ENCODE measurements around the gene ORC4. TPM values are rescaled to one million over a fixed set of nuclear protein-coding genes. Genes with fewer than 3 reads are reported as not detected.
A peak's percentile ranks its signal among the peaks of the same experiment; 100 is the strongest.

Gene ORC4
- total RNA-seq, result 25.7 TPM

DNA sequence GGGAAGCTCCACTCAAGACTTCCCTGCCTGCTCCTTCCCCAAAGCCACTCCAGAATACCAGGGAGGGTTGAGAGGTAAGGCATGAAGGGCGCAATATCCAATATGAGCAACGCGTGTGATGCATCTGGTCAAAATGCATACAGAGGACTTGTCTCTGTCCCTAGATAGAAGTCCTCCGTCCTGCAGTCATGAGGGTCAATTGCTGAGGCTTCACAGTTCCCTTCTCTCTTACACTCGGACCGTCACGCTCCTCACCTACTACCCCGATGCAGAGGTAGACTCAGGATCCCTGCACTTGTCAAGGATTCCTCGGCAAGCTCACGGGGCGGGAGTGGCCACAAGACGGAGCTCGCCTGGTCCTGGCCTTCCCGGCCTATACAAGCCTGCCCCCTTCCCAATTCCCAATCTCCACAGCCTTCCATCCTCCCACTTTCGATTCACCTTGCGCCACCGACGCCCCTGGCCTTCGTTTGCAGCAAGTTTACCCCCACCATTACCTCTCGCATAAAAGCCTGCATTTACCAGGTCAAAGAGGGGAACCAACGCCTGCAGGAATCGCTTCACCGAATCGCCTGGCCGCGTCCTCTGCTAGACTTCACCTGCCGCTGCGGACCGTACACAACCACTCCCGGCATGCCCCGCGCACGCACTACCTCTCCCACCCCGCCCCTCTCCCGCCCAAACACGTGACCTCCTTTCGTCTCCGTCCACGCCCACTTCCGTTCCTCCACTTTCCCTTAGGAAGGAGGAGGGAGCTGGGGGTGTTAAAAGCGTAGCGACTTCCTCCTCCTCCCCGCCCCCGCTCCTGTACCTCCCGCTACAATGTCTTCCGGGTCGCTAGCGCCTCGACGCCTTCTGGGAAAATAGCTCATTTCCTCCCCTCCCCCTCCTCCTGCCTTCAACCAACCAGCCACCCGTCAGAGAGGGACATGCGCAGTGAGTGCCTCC lies at the start of gene ORC4:
Gene ORC4, minus strand, starts transcription at position 627 of the 948 bp plus-strand sequence. CDS start 44,779 bp downstream, outside the sequence.
- Histone ChIP-seq H3K4me3 (ENCODE audit: low read length) (peak within 1 kb of the TSS; percentile 94), H3K4me1 (ENCODE audit: insufficient read depth, low read length) (peaks cover 21% of the 10 kb centered on the region), H3K27me3 (ENCODE audit: insufficient read depth, low read length) (no peaks in the 10 kb centered on the region), H3K9me3 (ENCODE audit: low read depth, low read length) (no peaks in the 10 kb centered on the region)

- H3K4me3 ChIP-seq (ENCODE audit: low read length), result no peak overlapping the region
- H3K9me3 ChIP-seq (ENCODE audit: low read depth, low read length), result no peaks in the 10 kb centered on the region
- no peaks in the 10 kb centered on the region for H3K4me1 ChIP-seq (ENCODE audit: insufficient read depth, low read length)
- H3K27me3 ChIP-seq (ENCODE audit: insufficient read depth, low read length), result no peaks in the 10 kb centered on the region
These were observed 47.3 kb upstream of the ORC4 start for GRCh38 chr2:148067801-148068200.

DNA sequence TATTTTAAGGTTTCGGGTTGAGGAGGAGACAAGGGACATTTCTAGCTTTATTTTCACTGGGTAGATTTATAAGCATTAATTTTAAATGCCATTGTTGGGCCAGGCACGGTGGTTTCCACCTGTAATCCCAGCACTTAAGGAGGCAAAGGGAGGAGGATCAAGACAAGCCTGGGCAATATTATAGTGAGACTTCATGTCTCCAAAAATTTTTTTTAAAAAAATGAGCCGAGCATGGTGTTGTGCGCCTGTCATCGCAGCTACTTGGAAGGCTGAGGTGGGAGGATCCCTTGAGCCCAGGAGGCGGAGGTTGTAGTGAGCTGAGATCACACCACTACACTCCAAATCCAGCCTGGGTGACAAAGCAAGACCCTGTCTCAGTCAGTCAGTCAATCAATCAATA lies 45.4 kb upstream of the ORC4 start:
- no peaks in the 10 kb centered on the region for H3K27me3 ChIP-seq (ENCODE audit: insufficient read depth, low read length)
- H3K9me3 ChIP-seq (ENCODE audit: low read depth, low read length), result no peaks in the 10 kb centered on the region
- no peaks in the 10 kb centered on the region for H3K4me1 ChIP-seq (ENCODE audit: insufficient read depth, low read length)
- H3K4me3 ChIP-seq (ENCODE audit: low read length), result no peak overlapping the region

DNA sequence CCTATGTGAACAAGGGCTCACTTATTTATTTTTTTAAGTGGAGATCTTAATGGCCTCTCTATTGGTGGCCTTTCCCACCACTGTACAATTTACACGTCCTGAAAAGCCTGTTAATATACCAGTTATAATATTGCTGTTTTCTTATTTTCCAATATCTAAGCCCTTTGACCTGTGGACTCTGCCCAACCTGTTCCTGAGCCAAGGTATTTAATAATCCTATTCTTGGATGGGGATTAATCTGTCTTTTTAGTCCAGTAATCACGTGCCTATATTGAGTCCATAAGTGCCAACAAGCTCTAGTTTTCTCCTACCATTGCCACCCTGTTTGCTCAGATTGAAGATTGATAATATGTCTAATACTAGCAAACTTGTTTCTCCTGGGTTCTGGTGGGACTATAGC lies 43.1 kb upstream of the ORC4 start:
- Histone ChIP-seq H3K27me3 (ENCODE audit: insufficient read depth, low read length) (no peaks in the 10 kb centered on the region), H3K4me3 (ENCODE audit: low read length) (no peak overlapping the region), H3K4me1 (ENCODE audit: insufficient read depth, low read length) (no peaks in the 10 kb centered on the region), H3K9me3 (ENCODE audit: low read depth, low read length) (no peaks in the 10 kb centered on the region)

- no peak overlapping the region for H3K4me3 ChIP-seq (ENCODE audit: low read length)
- H3K27me3 ChIP-seq (ENCODE audit: insufficient read depth, low read length), result no peaks in the 10 kb centered on the region
- no peaks in the 10 kb centered on the region for H3K9me3 ChIP-seq (ENCODE audit: low read depth, low read length)
- H3K4me1 ChIP-seq (ENCODE audit: insufficient read depth, low read length), result no peaks in the 10 kb centered on the region
These were observed 38.1 kb upstream of the ORC4 start for GRCh38 chr2:148058641-148059040.

DNA sequence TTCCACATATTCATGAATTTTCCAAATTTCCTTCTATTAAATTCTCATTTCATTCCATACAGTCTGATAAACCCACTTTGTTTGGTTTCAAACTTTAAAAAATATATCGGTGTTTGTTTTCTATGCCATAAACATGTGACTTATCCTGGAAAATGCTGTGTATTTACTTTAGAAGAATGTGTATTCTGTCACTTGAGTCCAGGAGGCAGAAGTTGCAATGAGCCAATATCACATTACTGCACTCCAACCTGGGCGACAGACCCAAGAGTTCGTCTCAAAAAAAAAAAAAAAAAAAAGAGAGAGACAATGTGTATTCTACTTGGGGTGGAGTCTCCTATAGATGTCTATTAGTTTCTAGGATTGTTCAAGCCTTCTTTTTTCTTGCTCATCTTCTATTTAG lies 32.1 kb upstream of the ORC4 start:
- no peak overlapping the region for H3K4me3 ChIP-seq (ENCODE audit: low read length)
- no peaks in the 10 kb centered on the region for H3K27me3 ChIP-seq (ENCODE audit: insufficient read depth, low read length)
- no peaks in the 10 kb centered on the region for H3K9me3 ChIP-seq (ENCODE audit: low read depth, low read length)
- H3K4me1 ChIP-seq (ENCODE audit: insufficient read depth, low read length), result peaks cover 6% of the 10 kb centered on the region

- Histone ChIP-seq H3K9me3 (ENCODE audit: low read depth, low read length) (no peaks in the 10 kb centered on the region), H3K4me3 (ENCODE audit: low read length) (no peak overlapping the region), H3K4me1 (ENCODE audit: insufficient read depth, low read length) (peaks cover 6% of the 10 kb centered on the region), H3K27me3 (ENCODE audit: insufficient read depth, low read length) (no peaks in the 10 kb centered on the region)
These were observed 28.7 kb upstream of the ORC4 start for GRCh38 chr2:148049284-148049683.

DNA sequence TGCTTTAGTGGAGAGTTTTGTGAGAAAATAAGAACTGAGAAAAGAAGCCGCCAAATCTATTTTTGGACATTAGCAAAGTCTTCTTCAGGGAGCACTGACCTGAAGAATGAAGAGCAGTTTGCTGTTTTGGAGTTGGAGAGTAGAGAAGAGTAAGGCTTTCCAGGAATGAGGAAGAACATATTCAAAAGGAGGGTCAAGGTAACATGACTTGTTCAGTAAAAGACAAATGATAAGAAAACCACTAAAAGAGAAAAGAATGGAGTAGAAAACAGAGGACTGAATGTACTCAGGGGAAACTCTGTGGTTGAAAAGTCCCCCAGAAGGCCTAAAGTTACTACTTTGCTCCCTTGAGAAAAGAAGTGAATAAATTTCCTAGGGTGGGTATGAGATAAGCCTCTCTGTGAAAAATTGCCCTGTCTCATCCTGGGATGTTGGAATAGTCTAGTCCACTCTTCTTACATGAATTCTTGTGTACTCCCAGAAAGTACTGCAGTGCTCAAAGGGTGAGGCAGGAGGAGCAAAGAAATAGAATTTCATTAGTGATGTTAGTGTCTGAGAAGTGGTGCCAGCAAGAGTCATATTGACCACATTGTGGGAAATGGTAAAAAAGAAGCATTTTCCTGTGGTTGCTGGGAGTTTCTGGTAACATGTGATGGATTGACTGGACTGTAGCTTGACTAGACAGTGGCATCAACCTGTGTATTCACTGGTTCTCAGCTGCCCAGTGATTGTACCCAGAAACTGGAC lies 28.1 kb upstream of the ORC4 start:
- no peaks in the 10 kb centered on the region for H3K9me3 ChIP-seq (ENCODE audit: low read depth, low read length)
- H3K4me3 ChIP-seq (ENCODE audit: low read length), result no peak overlapping the region
- no peaks in the 10 kb centered on the region for H3K27me3 ChIP-seq (ENCODE audit: insufficient read depth, low read length)
- peaks cover 6% of the 10 kb centered on the region for H3K4me1 ChIP-seq (ENCODE audit: insufficient read depth, low read length)

DNA sequence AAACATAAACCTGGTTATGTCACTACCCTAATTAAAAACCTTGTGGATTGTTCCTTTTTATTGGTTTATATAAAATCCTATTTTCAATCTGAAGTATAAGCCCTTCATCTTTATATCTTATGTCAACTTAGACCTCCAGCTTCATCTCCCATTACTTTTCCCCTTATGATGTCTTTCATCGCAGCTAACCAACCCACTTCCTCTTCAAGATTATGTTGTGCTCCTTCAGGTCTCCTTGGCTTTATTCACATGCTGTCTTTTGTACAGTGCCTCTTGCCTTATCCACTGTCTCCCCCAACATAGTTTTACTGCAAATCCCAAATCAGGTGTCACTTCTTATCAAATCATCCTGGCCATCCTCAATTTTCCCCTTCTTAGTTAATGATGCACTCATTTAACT lies 26.3 kb upstream of the ORC4 start:
- H3K4me3 ChIP-seq (ENCODE audit: low read length), result no peak overlapping the region
- no peaks in the 10 kb centered on the region for H3K27me3 ChIP-seq (ENCODE audit: insufficient read depth, low read length)
- H3K9me3 ChIP-seq (ENCODE audit: low read depth, low read length), result no peaks in the 10 kb centered on the region
- peaks cover 6% of the 10 kb centered on the region for H3K4me1 ChIP-seq (ENCODE audit: insufficient read depth, low read length)

DNA sequence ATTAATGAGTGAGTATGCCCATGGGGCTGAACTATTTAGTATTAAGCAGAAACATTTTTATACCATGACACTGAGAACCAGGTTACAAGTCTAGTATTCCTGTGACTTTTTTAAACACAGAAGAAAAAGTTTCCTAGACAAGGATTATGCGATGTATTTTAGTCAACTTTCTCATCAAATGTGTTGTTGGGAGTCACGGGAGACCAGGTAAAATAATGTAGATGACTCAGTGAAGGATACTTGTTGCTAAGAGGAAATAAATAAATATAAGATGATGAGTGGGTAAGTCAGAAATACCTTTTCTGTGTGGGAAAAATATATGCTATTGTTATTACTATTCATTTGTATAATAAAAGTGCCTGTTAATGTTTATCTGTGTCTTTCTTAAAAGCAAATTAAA lies 23.8 kb upstream of the ORC4 start:
- H3K4me3 ChIP-seq (ENCODE audit: low read length), result no peak overlapping the region
- no peaks in the 10 kb centered on the region for H3K27me3 ChIP-seq (ENCODE audit: insufficient read depth, low read length)
- H3K9me3 ChIP-seq (ENCODE audit: low read depth, low read length), result no peaks in the 10 kb centered on the region
- peaks cover 6% of the 10 kb centered on the region for H3K4me1 ChIP-seq (ENCODE audit: insufficient read depth, low read length)

- Histone ChIP-seq H3K9me3 (ENCODE audit: low read depth, low read length) (no peaks in the 10 kb centered on the region), H3K4me3 (ENCODE audit: low read length) (no peak overlapping the region), H3K4me1 (ENCODE audit: insufficient read depth, low read length) (no peaks in the 10 kb centered on the region), H3K27me3 (ENCODE audit: insufficient read depth, low read length) (no peaks in the 10 kb centered on the region)
These were observed 21.7 kb upstream of the ORC4 start for GRCh38 chr2:148042219-148042618.

- H3K4me3 ChIP-seq (ENCODE audit: low read length), result no peak overlapping the region
- no peaks in the 10 kb centered on the region for H3K4me1 ChIP-seq (ENCODE audit: insufficient read depth, low read length)
- no peaks in the 10 kb centered on the region for H3K27me3 ChIP-seq (ENCODE audit: insufficient read depth, low read length)
- H3K9me3 ChIP-seq (ENCODE audit: low read depth, low read length), result no peaks in the 10 kb centered on the region
These were observed 19.2 kb upstream of the ORC4 start for GRCh38 chr2:148039783-148040182.

GRCh38 chr2:148032215-148032614 lies 11.7 kb upstream of the ORC4 start:
- no peak overlapping the region for H3K4me3 ChIP-seq (ENCODE audit: low read length)
- H3K27me3 ChIP-seq (ENCODE audit: insufficient read depth, low read length), result no peaks in the 10 kb centered on the region
- no peaks in the 10 kb centered on the region for H3K9me3 ChIP-seq (ENCODE audit: low read depth, low read length)
- no peaks in the 10 kb centered on the region for H3K4me1 ChIP-seq (ENCODE audit: insufficient read depth, low read length)

- no peaks in the 10 kb centered on the region for H3K9me3 ChIP-seq (ENCODE audit: low read depth, low read length)
- no peak overlapping the region for H3K4me3 ChIP-seq (ENCODE audit: low read length)
- H3K4me1 ChIP-seq (ENCODE audit: insufficient read depth, low read length), result no peaks in the 10 kb centered on the region
- H3K27me3 ChIP-seq (ENCODE audit: insufficient read depth, low read length), result no peaks in the 10 kb centered on the region
These were observed 10.6 kb upstream of the ORC4 start for GRCh38 chr2:148031152-148031551.

DNA sequence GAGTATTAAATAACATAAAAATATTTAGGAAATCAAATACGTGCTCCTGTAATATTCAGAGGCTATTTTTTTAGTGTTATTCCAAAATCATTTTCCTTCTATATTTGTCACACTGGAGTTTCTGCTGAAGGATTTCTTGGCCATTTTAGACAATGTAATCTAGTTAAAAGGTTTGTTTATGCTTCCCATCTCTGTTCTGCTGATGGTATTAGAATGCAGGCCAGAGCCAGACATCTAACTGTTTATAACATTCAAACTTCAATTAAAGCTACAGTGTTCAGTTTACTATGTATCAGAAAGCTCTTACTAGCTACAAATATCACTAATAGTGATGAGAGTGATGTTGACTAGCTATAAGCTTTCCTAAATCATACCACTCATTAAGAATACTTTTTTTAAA lies 8.2 kb upstream of the ORC4 start:
- H3K4me1 ChIP-seq (ENCODE audit: insufficient read depth, low read length), result no peaks in the 10 kb centered on the region
- H3K4me3 ChIP-seq (ENCODE audit: low read length), result no peak overlapping the region
- no peaks in the 10 kb centered on the region for H3K27me3 ChIP-seq (ENCODE audit: insufficient read depth, low read length)
- no peaks in the 10 kb centered on the region for H3K9me3 ChIP-seq (ENCODE audit: low read depth, low read length)
